ENCODE measurements around the gene IRAK1.
A peak's percentile ranks its signal among the peaks of the same experiment; 100 is the strongest.

- TF ChIP-seq MAX (IDR thresholded peaks at IDR 0.05; ENCODE audit: insufficient read depth, insufficient read length) (no peak), POLR2AphosphoS5 (IDR thresholded peaks at IDR 0.05; ENCODE audit: insufficient read depth, low read depth, low read length) (peak; percentile 78), POLR2A (IDR thresholded peaks at IDR 0.05; ENCODE audit: low read depth, low read length) (no peak), CTCF (IDR thresholded peaks at IDR 0.05; ENCODE audit: extremely low read depth in 1 of 2, insufficient read depth in 1 of 2, low read depth in 1 of 2, low read length in 2 of 2) (no peak), MYC (IDR thresholded peaks at IDR 0.05; ENCODE audit: low read depth, low read length) (peak; percentile 42), EZH2 (IDR thresholded peaks at IDR 0.05; ENCODE audit: borderline replicate concordance, low read depth, low read length, severe bottlenecking) (no peak)
Observed at GRCh38 chrX:154019633-154020528, at the start of gene IRAK1.

Measured in endothelial cell of umbilical vein (primary cell).